Upper lobe of right lung (tissue), 1 donor: ENCODE results near the gene ALDH18A1. TPM values are rescaled to one million over a fixed set of nuclear protein-coding genes. Genes with fewer than 3 reads are reported as not detected.
A peak's percentile ranks its signal among the peaks of the same experiment; 100 is the strongest.

Source experiments
- ATAC-seq: fragments of 200-7000 bp; cut with Tn5 transposase; one replicate; pipeline ENCODE4 v1.9.1; 2020; ENCODE audit warnings: mild to moderate bottlenecking, moderate library complexity
- DNase-seq: peaks from one replicate; pipeline ENCODE4 v3.0.0-alpha.2; 2020
- H3K27ac ChIP-seq: fragments of 200-600 bp; one replicate; pipeline ENCODE4 v1.8.0; 2022
- H3K27me3 ChIP-seq: fragments of 200-600 bp; one replicate; pipeline ENCODE4 v1.8.0; 2022; ENCODE audit warnings: mild to moderate bottlenecking
- H3K36me3 ChIP-seq: fragments of 200-600 bp; one replicate; pipeline ENCODE4 v1.8.0; 2022
- H3K4me1 ChIP-seq: fragments of 200-600 bp; one replicate; pipeline ENCODE4 v1.8.0; 2022
- H3K4me3 ChIP-seq: fragments of 200-600 bp; one replicate; pipeline ENCODE4 v1.8.0; 2022; ENCODE audit warnings: mild to moderate bottlenecking
- H3K9me3 ChIP-seq: fragments of 200-600 bp; one replicate; pipeline ENCODE4 v1.8.0; 2022
- CTCF ChIP-seq: fragments of 200-600 bp; IDR thresholded peaks from one replicate; pipeline ENCODE4 v1.8.0; 2022; ENCODE audit warnings: antibody characterized with exemption
- intact Hi-C: fragments of 100-400 bp; cut with DNase I; formaldehyde crosslinking; loops from one replicate; pipeline ENCODE4 v1.11.0; 2022
- total RNA-seq: library from RNA; stranded (reverse); fragmentation: NEBNext Ultra II Directional; extraction: Animal tissue kit (Norgen Biotek cat#: 25700); gene quantifications from one replicate; pipeline ENCODE4 v1.2.1, GENCODE V29; 2021
- donor health status: DM: no; HTN: yes; CAD: no; lungs with severe emphysema.

The ALDH18A1 gene
- total RNA-seq, 1 donor from 2014 or later = 32.8 TPM

GRCh38 chr10:95693071-95693667 is 36.7 kb upstream of the ALDH18A1 start:
- Histone ChIP-seq H3K27ac (peak overlapping the region; percentile 82), H3K27me3 (no peaks in the 10 kb centered on the region), H3K4me1 (peaks cover 19% of the 10 kb centered on the region), H3K4me3 (peak overlapping the region; percentile 79), H3K9me3 (no peaks in the 10 kb centered on the region), H3K36me3 (peaks cover 27% of the 10 kb centered on the region)
- DNase-seq (no peak), ATAC-seq (no peak)
- intact Hi-C loops = loop anchor here (10.0 kb wide), 1 partner anchor 152 kb away; no protein-coding TSS in a partner anchor
- no peak for TF ChIP-seq CTCF

GRCh38 chr10:95691281-95691680 is 34.8 kb upstream of the ALDH18A1 start:
- intact Hi-C loops = loop anchor here (10.0 kb wide), 1 partner anchor 154 kb away; no protein-coding TSS in a partner anchor
- Histone ChIP-seq H3K27ac (no peak overlapping the region), H3K9me3 (no peaks in the 10 kb centered on the region), H3K36me3 (peaks cover 45% of the 10 kb centered on the region), H3K4me1 (peaks cover 19% of the 10 kb centered on the region), H3K4me3 (no peak overlapping the region), H3K27me3 (no peaks in the 10 kb centered on the region)
- no peak for TF ChIP-seq CTCF
- no peak for DNase-seq
- ATAC-seq = no peak

- no peak overlapping the region for H3K27ac ChIP-seq
- no peak for TF ChIP-seq CTCF
- H3K36me3 ChIP-seq = peaks cover 70% of the 10 kb centered on the region
- H3K4me1 ChIP-seq = peaks cover 19% of the 10 kb centered on the region
- no peaks in the 10 kb centered on the region for H3K27me3 ChIP-seq
- no peak for DNase-seq
- H3K9me3 ChIP-seq = no peaks in the 10 kb centered on the region
- no peak for ATAC-seq
- H3K4me3 ChIP-seq = no peak overlapping the region
- intact Hi-C loops = no loop called here
Observed at GRCh38 chr10:95688648-95689047, 32.1 kb upstream of the ALDH18A1 start.

- no peaks in the 10 kb centered on the region for H3K9me3 ChIP-seq
- no peak for ATAC-seq
- DNase-seq = no peak
- intact Hi-C loops = no loop called here
- TF ChIP-seq CTCF = no peak
- H3K36me3 ChIP-seq = peaks cover 94% of the 10 kb centered on the region
- H3K27ac ChIP-seq = no peak overlapping the region
- H3K4me3 ChIP-seq = no peak overlapping the region
- H3K4me1 ChIP-seq = no peaks in the 10 kb centered on the region
- H3K27me3 ChIP-seq = no peaks in the 10 kb centered on the region
Observed at GRCh38 chr10:95683966-95684365, 27.5 kb upstream of the ALDH18A1 start.

- TF ChIP-seq CTCF = no peak
- Histone ChIP-seq H3K27ac (no peak overlapping the region), H3K9me3 (no peaks in the 10 kb centered on the region), H3K36me3 (peaks cover 54% of the 10 kb centered on the region), H3K4me3 (no peak overlapping the region), H3K4me1 (no peaks in the 10 kb centered on the region), H3K27me3 (no peaks in the 10 kb centered on the region)
- intact Hi-C loops = no loop called here
- ATAC-seq = no peak
- no peak for DNase-seq
Observed at GRCh38 chr10:95675403-95676116, 19.0 kb upstream of the ALDH18A1 start.
